ENCODE results near the gene CIZ1. TPM values are rescaled to one million over a fixed set of nuclear protein-coding genes. Genes with fewer than 3 reads are reported as not detected.
A peak's percentile ranks its signal among the peaks of the same experiment; 100 is the strongest.

The CIZ1 gene
- total and polyA plus RNA-seq, 2 of the 13 experiments (the other 11 are each of a cell fraction or from before 2014, with no cell fraction given), result 30.6 to 50.3 TPM

GRCh38 chr9:128117613-128118471 is 73.5 kb downstream of the CIZ1 start (continued):
- TF ChIP-seq TCF7L2 (IDR thresholded peaks at IDR 0.05; ENCODE audit: low read depth, low read length) (no peak), PAF1 (CRISPR knock-in tag; IDR thresholded peaks at IDR 0.05) (no peak), ZNF333 (CRISPR knock-in tag; IDR thresholded peaks at IDR 0.05; ENCODE audit: borderline replicate concordance) (no peak), ZNF431 (CRISPR knock-in tag; IDR thresholded peaks at IDR 0.05; ENCODE audit: borderline replicate concordance, low read depth) (no peak), HNF4A (CRISPR knock-in tag; IDR thresholded peaks at IDR 0.05) (peak; percentile 85), CREM (IDR thresholded peaks at IDR 0.05) (peak; percentile 38; the same call in 1 of the 2 replicates), CREM (CRISPR knock-in tag; IDR thresholded peaks at IDR 0.05) (no peak), ZNF264 (CRISPR knock-in tag; IDR thresholded peaks at IDR 0.05) (no peak), ZNF136 (CRISPR knock-in tag; IDR thresholded peaks at IDR 0.05; ENCODE audit: low read depth) (0 out of 2 replicates have a peak, but pooled peaks have one; percentile 42), AGO2 (optimal IDR thresholded peaks at IDR 0.05; ENCODE audit: low read depth, low read length) (peak; percentile 20), ZFX (CRISPR knock-in tag; IDR thresholded peaks at IDR 0.05; ENCODE audit: low read depth) (peak; percentile 52), ZMYM4 (CRISPR knock-in tag; IDR thresholded peaks at IDR 0.05) (peak; percentile 72), ZBTB8A (CRISPR knock-in tag; IDR thresholded peaks at IDR 0.05; ENCODE audit: borderline replicate concordance, low read depth) (no peak), KLF13 (CRISPR knock-in tag; IDR thresholded peaks at IDR 0.05) (no peak), SP5 (CRISPR knock-in tag; IDR thresholded peaks at IDR 0.05; ENCODE audit: borderline replicate concordance, low read depth) (no peak), ZFP37 (CRISPR knock-in tag; IDR thresholded peaks at IDR 0.05; ENCODE audit: borderline replicate concordance) (no peak), PHF5A (CRISPR knock-in tag; IDR thresholded peaks at IDR 0.05; ENCODE audit: low read depth, unreplicated experiment) (peak; percentile 58), SETDB1 (CRISPR knock-in tag; IDR thresholded peaks at IDR 0.05; ENCODE audit: borderline replicate concordance) (no peak), ATF3 (CRISPR knock-in tag; IDR thresholded peaks at IDR 0.05) (no peak), JUND (CRISPR knock-in tag; IDR thresholded peaks at IDR 0.05) (no peak), KAT2B (IDR thresholded peaks at IDR 0.05; ENCODE audit: borderline replicate concordance, low read depth, low read length) (no peak)
- TF ChIP-seq, protein P1, sequence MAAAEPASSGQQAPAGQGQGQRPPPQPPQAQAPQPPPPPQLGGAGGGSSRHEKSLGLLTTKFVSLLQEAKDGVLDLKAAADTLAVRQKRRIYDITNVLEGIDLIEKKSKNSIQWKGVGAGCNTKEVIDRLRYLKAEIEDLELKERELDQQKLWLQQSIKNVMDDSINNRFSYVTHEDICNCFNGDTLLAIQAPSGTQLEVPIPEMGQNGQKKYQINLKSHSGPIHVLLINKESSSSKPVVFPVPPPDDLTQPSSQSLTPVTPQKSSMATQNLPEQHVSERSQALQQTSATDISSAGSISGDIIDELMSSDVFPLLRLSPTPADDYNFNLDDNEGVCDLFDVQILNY (CRISPR knock-in tag; conservative IDR thresholded peaks at IDR 0.05), result peak; percentile 65; the same call in 1 of the 2 replicates
- TF ChIP-seq, protein P2, sequence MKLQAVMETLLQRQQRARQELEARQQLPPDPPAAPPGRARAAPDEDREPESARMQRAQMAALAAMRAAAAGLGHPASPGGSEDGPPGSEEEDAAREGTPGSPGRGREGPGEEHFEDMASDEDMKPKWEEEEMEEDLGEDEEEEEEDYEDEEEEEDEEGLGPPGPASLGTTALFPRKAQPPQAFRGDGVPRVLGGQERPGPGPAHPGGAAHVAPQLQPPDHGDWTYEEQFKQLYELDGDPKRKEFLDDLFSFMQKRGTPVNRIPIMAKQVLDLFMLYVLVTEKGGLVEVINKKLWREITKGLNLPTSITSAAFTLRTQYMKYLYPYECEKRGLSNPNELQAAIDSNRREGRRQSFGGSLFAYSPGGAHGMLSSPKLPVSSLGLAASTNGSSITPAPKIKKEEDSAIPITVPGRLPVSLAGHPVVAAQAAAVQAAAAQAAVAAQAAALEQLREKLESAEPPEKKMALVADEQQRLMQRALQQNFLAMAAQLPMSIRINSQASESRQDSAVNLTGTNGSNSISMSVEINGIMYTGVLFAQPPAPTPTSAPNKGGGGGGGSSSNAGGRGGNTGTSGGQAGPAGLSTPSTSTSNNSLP (IDR thresholded peaks at IDR 0.05; ENCODE audit: low read depth, low read length), result peak; percentile 72; the same call in 1 of the 2 replicates
- TF ChIP-seq, protein P3, sequence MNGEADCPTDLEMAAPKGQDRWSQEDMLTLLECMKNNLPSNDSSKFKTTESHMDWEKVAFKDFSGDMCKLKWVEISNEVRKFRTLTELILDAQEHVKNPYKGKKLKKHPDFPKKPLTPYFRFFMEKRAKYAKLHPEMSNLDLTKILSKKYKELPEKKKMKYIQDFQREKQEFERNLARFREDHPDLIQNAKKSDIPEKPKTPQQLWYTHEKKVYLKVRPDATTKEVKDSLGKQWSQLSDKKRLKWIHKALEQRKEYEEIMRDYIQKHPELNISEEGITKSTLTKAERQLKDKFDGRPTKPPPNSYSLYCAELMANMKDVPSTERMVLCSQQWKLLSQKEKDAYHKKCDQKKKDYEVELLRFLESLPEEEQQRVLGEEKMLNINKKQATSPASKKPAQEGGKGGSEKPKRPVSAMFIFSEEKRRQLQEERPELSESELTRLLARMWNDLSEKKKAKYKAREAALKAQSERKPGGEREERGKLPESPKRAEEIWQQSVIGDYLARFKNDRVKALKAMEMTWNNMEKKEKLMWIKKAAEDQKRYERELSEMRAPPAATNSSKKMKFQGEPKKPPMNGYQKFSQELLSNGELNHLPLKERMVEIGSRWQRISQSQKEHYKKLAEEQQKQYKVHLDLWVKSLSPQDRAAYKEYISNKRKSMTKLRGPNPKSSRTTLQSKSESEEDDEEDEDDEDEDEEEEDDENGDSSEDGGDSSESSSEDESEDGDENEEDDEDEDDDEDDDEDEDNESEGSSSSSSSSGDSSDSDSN (CRISPR knock-in tag; IDR thresholded peaks at IDR 0.05), result no peak

Data from HepG2 (cell line).